Measurements from ENCODE around the gene ORMDL3.
A peak's percentile ranks its signal among the peaks of the same experiment; 100 is the strongest.

The ORMDL3 gene, protein sequence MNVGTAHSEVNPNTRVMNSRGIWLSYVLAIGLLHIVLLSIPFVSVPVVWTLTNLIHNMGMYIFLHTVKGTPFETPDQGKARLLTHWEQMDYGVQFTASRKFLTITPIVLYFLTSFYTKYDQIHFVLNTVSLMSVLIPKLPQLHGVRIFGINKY

DNA sequence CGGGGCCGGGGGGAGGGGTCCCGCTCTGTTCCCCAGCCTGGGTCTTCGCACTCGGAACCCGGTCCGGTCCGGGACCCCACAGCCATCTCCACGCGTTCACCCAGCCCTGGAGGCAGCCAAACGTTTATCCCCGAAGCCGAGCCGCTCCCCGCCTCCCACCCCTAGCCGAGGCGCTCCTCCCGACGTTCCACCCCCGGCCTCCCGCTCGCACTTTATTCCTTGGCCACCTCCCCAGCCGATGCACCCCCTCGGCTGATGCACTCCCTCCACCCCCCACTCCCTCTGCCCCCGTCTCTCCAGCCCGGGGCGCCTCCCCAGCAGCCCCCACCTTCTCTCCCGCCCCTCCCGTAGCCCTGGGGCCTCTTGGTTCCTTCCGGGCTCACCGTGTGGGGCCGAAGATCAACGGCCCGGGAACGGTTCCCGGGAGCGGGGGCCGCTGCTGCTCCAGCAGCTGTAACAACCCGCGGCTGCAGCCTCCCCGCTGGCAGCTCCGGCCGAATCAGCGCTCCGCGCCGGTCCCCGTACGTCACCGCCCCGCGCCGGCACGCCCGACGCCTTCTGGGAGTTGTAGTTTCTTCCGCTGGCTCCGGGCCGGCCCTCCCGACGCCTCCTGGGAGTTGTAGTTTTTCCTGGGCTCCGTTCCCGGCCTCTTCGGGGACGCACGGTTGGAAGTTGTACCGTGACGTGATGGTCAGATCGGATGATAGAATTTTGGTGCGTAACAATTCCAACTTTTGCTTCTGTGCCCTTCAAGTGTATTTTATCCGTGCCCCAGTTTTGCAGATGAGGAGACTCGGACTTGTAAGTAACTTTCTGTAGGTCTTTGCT is at the start of gene ORMDL3, which contains the start of gene LRRC3C:
TSS of gene ORMDL3 (minus strand) at position 501 of the 828 bp plus-strand sequence. CDS start 3,398 bp downstream, outside the sequence.
TSS of gene LRRC3C (plus strand) at position 632 of the 828 bp plus-strand sequence. CDS start 13,792 bp downstream, outside the sequence.
- H3K4me3 ChIP-seq (ENCODE audit: low read depth, low read length) = peak within 1 kb of the TSS; percentile 80
- peak; percentile 96 for DNase-seq (ENCODE audit: low read depth, low spot score)
- TF ChIP-seq, protein P1, sequence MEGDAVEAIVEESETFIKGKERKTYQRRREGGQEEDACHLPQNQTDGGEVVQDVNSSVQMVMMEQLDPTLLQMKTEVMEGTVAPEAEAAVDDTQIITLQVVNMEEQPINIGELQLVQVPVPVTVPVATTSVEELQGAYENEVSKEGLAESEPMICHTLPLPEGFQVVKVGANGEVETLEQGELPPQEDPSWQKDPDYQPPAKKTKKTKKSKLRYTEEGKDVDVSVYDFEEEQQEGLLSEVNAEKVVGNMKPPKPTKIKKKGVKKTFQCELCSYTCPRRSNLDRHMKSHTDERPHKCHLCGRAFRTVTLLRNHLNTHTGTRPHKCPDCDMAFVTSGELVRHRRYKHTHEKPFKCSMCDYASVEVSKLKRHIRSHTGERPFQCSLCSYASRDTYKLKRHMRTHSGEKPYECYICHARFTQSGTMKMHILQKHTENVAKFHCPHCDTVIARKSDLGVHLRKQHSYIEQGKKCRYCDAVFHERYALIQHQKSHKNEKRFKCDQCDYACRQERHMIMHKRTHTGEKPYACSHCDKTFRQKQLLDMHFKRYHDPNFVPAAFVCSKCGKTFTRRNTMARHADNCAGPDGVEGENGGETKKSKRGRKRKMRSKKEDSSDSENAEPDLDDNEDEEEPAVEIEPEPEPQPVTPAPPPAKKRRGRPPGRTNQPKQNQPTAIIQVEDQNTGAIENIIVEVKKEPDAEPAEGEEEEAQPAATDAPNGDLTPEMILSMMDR (IDR thresholded peaks at IDR 0.05; ENCODE audit: low read depth, low read length) = no peak
- in situ Hi-C loops (cut with HindIII; ENCODE audit: low sequenced_read_pairs) = no loop called here

DNA sequence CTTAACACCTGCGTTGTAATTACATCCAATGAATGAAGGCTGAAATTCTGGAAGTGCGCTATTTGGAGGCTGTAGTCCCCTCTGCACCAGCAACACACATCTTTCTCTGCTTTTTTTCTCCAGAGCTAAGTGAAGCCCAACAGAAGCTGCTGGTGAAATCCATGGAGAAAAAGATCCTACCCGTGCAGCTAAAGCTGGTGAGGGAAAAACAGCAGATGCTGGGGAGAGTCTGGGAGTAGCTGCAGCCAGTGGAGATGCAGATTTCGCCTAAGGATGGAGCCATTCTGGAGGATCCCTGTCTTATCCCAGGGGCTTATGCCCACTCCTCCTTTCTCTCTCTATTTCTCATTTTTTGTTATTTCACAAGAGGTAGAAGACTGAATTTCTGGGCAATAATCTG is 48.4 kb upstream of the ORMDL3 start:
- in situ Hi-C loops (cut with HindIII; ENCODE audit: low sequenced_read_pairs) = no loop called here
- DNase-seq (ENCODE audit: low read depth, low spot score) = no peak
- TF ChIP-seq, protein P1 (IDR thresholded peaks at IDR 0.05; ENCODE audit: low read depth, low read length) = no peak
- H3K4me3 ChIP-seq (ENCODE audit: low read depth, low read length) = no peak overlapping the region

DNA sequence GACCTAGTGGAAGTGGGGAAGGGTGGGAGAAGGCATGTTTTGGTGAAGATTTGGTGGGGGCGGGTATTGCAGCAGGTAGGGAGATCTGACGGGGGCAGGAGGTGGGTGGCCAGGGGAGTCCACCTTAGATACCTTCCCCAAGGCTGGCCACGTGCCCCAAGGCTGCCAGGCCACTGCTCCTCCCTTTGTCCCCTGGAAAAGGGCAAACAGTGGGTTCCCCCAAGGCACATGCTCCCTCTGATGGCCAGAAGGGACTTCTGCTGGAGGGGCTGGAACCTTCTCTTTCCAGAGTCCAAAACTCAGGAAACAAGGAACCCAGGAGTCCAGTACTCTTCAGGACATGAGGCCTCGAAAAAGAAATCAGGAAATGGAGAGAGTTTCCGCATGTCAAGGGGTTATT is 47.0 kb upstream of the ORMDL3 start:
- no peak overlapping the region for H3K4me3 ChIP-seq (ENCODE audit: low read depth, low read length)
- in situ Hi-C loops (cut with HindIII; ENCODE audit: low sequenced_read_pairs) = no loop called here
- TF ChIP-seq, protein P1 (IDR thresholded peaks at IDR 0.05; ENCODE audit: low read depth, low read length) = peak; percentile 2
- no peak for DNase-seq (ENCODE audit: low read depth, low spot score)

DNA sequence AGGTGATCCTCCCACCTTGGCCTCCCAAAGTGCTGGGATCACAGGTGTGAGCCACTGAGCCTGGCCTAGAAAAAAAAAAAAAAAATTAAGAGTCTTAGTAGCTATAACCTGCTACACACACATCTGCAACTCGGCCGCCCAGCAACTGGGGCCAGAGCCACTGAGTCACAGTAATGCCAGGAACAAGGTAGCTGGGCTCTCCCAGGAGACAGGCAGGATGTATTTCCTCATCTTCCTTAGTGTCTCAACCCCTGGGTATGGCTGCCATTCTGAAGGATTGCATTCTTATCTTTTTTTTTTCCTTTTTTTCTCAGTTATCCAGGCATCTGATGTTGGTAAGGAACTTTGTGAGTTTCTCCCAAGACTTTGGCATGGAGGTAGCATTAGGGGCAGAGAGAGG is 46.1 kb upstream of the ORMDL3 start:
- DNase-seq (ENCODE audit: low read depth, low spot score) = no peak
- in situ Hi-C loops (cut with HindIII; ENCODE audit: low sequenced_read_pairs) = no loop called here

DNA sequence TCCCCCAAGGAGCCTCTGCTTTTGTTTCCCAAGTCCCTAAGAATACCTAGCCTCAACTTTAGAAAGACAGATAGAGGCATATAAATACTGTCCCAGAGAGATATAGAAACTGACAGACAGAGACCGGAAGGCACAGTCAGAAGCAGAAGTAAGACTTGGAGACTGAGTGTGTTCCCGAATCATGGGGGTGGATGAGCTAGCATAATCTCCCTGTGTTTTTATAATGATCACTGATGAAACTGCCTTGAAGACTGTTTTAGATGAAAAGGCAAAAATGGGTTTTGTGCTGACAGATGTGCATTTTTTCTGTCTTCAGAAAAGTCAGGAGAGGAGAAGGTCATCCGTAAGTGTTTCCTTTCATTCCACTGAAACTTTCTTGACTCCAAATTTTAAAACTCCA is 44.9 kb upstream of the ORMDL3 start:
- no peak overlapping the region for H3K4me3 ChIP-seq (ENCODE audit: low read depth, low read length)
- TF ChIP-seq, protein P1 (IDR thresholded peaks at IDR 0.05; ENCODE audit: low read depth, low read length) = no peak
- in situ Hi-C loops (cut with HindIII; ENCODE audit: low sequenced_read_pairs) = no loop called here
- DNase-seq (ENCODE audit: low read depth, low spot score) = peak; percentile 5

More for the DNA sequence above, 46.1 kb upstream of the ORMDL3 start:
- TF ChIP-seq, protein P1 (IDR thresholded peaks at IDR 0.05; ENCODE audit: low read depth, low read length) = no peak
- H3K4me3 ChIP-seq (ENCODE audit: low read depth, low read length) = no peak overlapping the region

DNA sequence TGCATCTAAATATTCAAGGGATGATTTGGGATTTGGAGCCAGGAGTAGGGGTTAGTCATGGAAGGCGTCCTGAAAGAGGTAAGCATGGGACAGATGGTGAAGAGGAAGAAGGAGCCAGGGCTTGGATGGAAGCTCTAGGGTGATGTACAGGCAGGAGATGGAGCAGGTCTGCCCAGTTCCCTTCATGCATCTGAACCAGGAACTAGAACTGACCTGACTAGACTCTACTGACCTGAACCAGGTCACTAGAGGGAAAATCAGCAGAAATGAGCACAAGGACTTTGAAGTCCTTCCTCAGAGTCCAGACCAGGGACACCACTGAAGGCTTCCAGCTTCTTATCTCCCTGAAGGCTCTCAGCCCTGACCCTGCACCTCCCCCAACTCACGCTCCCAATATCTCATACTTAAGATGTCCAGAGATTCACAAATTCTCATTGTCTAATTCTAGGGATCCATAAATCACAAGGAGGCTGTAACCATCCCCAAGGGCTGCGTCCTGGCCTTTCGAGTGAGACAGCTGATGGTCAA is 43.7 kb upstream of the ORMDL3 start:
- in situ Hi-C loops (cut with HindIII; ENCODE audit: low sequenced_read_pairs) = no loop called here
- H3K4me3 ChIP-seq (ENCODE audit: low read depth, low read length) = no peak overlapping the region
- DNase-seq (ENCODE audit: low read depth, low spot score) = no peak
- TF ChIP-seq, protein P1 (IDR thresholded peaks at IDR 0.05; ENCODE audit: low read depth, low read length) = no peak

All from astrocyte of the spinal cord (primary cell).